Skeletal muscle tissue (tissue), 4 donors: ENCODE measurements around the gene NPB. TPM values are rescaled to one million over a fixed set of nuclear protein-coding genes. Genes with fewer than 3 reads are reported as not detected.

Experiments
- H3K27ac ChIP-seq: one replicate; pipeline ENCODE4 v1.7.0; 2013; ENCODE audit warnings: mild to moderate bottlenecking, low read depth, low read length, inconsistent platforms
- H3K27me3 ChIP-seq, 3 donors: one replicate each; pipeline ENCODE4 v1.7.0; 2013; ENCODE audit warnings: low read length in 3 of 3; ENCODE audit not compliant: control insufficient read depth in 3 of 3, insufficient read depth in 3 of 3
- H3K36me3 ChIP-seq, 3 donors: one replicate each; pipeline ENCODE4 v1.7.0; 2013; ENCODE audit warnings: low read length in 3 of 3; ENCODE audit not compliant: control insufficient read depth in 3 of 3, insufficient read depth in 3 of 3
- H3K4me1 ChIP-seq, 3 donors: one replicate each; pipeline ENCODE4 v1.7.0; 2013; ENCODE audit warnings: low read length in 3 of 3, mild to moderate bottlenecking in 3 of 3; ENCODE audit not compliant: control insufficient read depth in 3 of 3, insufficient read depth in 3 of 3
- H3K4me3 ChIP-seq, 3 donors: one replicate each; pipeline ENCODE4 v1.7.0; 2013; ENCODE audit warnings: low read length in 3 of 3
- H3K9ac ChIP-seq, 3 donors: one replicate each; pipeline ENCODE4 v1.7.0; 2013; ENCODE audit warnings: low read length in 3 of 3, mild to moderate bottlenecking in 3 of 3, moderate library complexity in 2 of 3, low read depth in 1 of 3
- H3K9me3 ChIP-seq, 3 donors: one replicate each; pipeline ENCODE4 v1.7.0; 2013; ENCODE audit warnings: low read length in 3 of 3; ENCODE audit not compliant: control insufficient read depth in 3 of 3
- total RNA-seq: library from RNA; depleted of rRNA; stranded (reverse); fragments of >200 nt; gene quantifications from one replicate; pipeline ENCODE4 v1.2.3, GENCODE V29; 2014
- donor health status: Osteomylitis.

NPB gene
- total RNA-seq, 1 donor from 2014 or later: 1.0 TPM

GRCh38 chr17:81863833-81864768 is 37.9 kb upstream of the NPB start:
- Histone ChIP-seq H3K36me3 (peaks cover 14 to 16% (median 15%) of the 10 kb centered on the region in 3 donors), H3K4me3 (no peak overlapping the region)

GRCh38 chr17:81865358-81865732 is 36.7 kb upstream of the NPB start:
- no peaks in the 10 kb centered on the region for H3K27me3 ChIP-seq
- H3K9ac ChIP-seq: peak overlapping the region in 1 of 3 donors; percentile 16
- no peaks in the 10 kb centered on the region for H3K9me3 ChIP-seq
- H3K4me1 ChIP-seq: peaks cover 55 to 76% (median 62%) of the 10 kb centered on the region in 3 donors
- H3K36me3 ChIP-seq: peaks cover 11 to 21% (median 17%) of the 10 kb centered on the region in 3 donors
- H3K27ac ChIP-seq: no peak overlapping the region
- no peak overlapping the region for H3K4me3 ChIP-seq

More at GRCh38 chr17:81863833-81864768, 37.9 kb upstream of the NPB start:
- Histone ChIP-seq H3K27ac (peak overlapping the region; percentile 7), H3K4me1 (peaks cover 52 to 71% (median 57%) of the 10 kb centered on the region in 3 donors), H3K9ac (peak overlapping the region in 2 of 3 donors; percentile 22 to 50), H3K27me3 (no peaks in the 10 kb centered on the region), H3K9me3 (no peaks in the 10 kb centered on the region)

- Histone ChIP-seq H3K9me3 (no peaks in the 10 kb centered on the region), H3K9ac (peak overlapping the region in 2 of 3 donors; percentile 61 to 70), H3K36me3 (peaks cover 11 to 21% (median 17%) of the 10 kb centered on the region in 3 donors), H3K27me3 (no peaks in the 10 kb centered on the region), H3K4me1 (peaks cover 56 to 79% (median 63%) of the 10 kb centered on the region in 3 donors), H3K4me3 (no peak overlapping the region), H3K27ac (no peak overlapping the region)
Measured at GRCh38 chr17:81865733-81866439, 36.2 kb upstream of the NPB start.

GRCh38 chr17:81866440-81867169 is 35.4 kb upstream of the NPB start:
- Histone ChIP-seq H3K9me3 (no peaks in the 10 kb centered on the region), H3K4me1 (peaks cover 52 to 80% (median 60%) of the 10 kb centered on the region in 3 donors), H3K9ac (peak overlapping the region; percentile 14 to 70 (median 20)), H3K36me3 (peaks cover 11 to 21% (median 17%) of the 10 kb centered on the region in 3 donors), H3K27ac (no peak overlapping the region), H3K27me3 (no peaks in the 10 kb centered on the region), H3K4me3 (no peak overlapping the region)

- peak overlapping the region; percentile 12 to 70 (median 14) for H3K9ac ChIP-seq
- peak overlapping the region; percentile 36 for H3K27ac ChIP-seq
- peaks cover 11 to 21% (median 17%) of the 10 kb centered on the region in 3 donors for H3K36me3 ChIP-seq
- no peaks in the 10 kb centered on the region for H3K27me3 ChIP-seq
- H3K4me1 ChIP-seq: peaks cover 51 to 81% (median 61%) of the 10 kb centered on the region in 3 donors
- H3K4me3 ChIP-seq: no peak overlapping the region
- no peaks in the 10 kb centered on the region for H3K9me3 ChIP-seq
Measured at GRCh38 chr17:81867170-81867990, 34.7 kb upstream of the NPB start.

GRCh38 chr17:81867991-81868673 is 33.9 kb upstream of the NPB start:
- Histone ChIP-seq H3K9me3 (no peaks in the 10 kb centered on the region), H3K27me3 (no peaks in the 10 kb centered on the region), H3K36me3 (peaks cover 11 to 21% (median 17%) of the 10 kb centered on the region in 3 donors), H3K4me3 (no peak overlapping the region), H3K4me1 (peaks cover 48 to 82% (median 56%) of the 10 kb centered on the region in 3 donors), H3K27ac (peak overlapping the region; percentile 36), H3K9ac (peak overlapping the region in 2 of 3 donors; percentile 6 to 50)

- H3K9ac ChIP-seq: peak overlapping the region in 2 of 3 donors; percentile 8 to 59
- peaks cover 42 to 76% (median 49%) of the 10 kb centered on the region in 3 donors for H3K4me1 ChIP-seq
- no peak overlapping the region for H3K4me3 ChIP-seq
Measured at GRCh38 chr17:81868674-81869220, 33.3 kb upstream of the NPB start.

GRCh38 chr17:81869221-81870130 is 32.6 kb upstream of the NPB start:
- Histone ChIP-seq H3K36me3 (peaks cover 11 to 21% (median 11%) of the 10 kb centered on the region in 3 donors), H3K4me3 (peak overlapping the region; percentile 76 to 78 (median 78)), H3K9ac (peak overlapping the region; percentile 83 to 90 (median 87)), H3K27ac (peak overlapping the region; percentile 83), H3K27me3 (no peaks in the 10 kb centered on the region), H3K4me1 (peaks cover 38 to 70% (median 42%) of the 10 kb centered on the region in 3 donors), H3K9me3 (no peaks in the 10 kb centered on the region)

More at GRCh38 chr17:81868674-81869220, 33.3 kb upstream of the NPB start:
- no peaks in the 10 kb centered on the region for H3K27me3 ChIP-seq
- no peaks in the 10 kb centered on the region for H3K9me3 ChIP-seq
- H3K36me3 ChIP-seq: peaks cover 11 to 21% (median 14%) of the 10 kb centered on the region in 3 donors
- H3K27ac ChIP-seq: peak overlapping the region; percentile 83
